Astrocyte of the spinal cord (primary cell): ENCODE results near the gene NUMBL.

Experiments used
- DNase-seq: peaks from one replicate; pipeline ENCODE4 v3.0.0; 2011; ENCODE audit warnings: low read depth, low spot score
- H3K4me3 ChIP-seq: 2 replicates; pipeline ENCODE4 v1.5.1; 2011; ENCODE audit warnings: low read depth, mild to moderate bottlenecking, low read length, moderate library complexity
- CTCF ChIP-seq: IDR thresholded peaks from 2 replicates; pipeline ENCODE4 v1.5.1; 2012; ENCODE audit warnings: low read depth, mild to moderate bottlenecking, low read length, inconsistent platforms
- in situ Hi-C: cut with HindIII; loops from 2 replicates; pipeline ENCODE4 v1.10.0; 2017; ENCODE audit warnings: low sequenced_read_pairs

NUMBL gene

GRCh38 chr19:40719414-40719894 lies 29.0 kb upstream of the NUMBL start:
- TF ChIP-seq CTCF = no peak
- H3K4me3 ChIP-seq = peak overlapping the region; percentile 83
- in situ Hi-C loops = no loop called here
- DNase-seq = no peak

- DNase-seq = peak; percentile 48
- no peak for TF ChIP-seq CTCF
- H3K4me3 ChIP-seq = peak overlapping the region; percentile 83
- in situ Hi-C loops = no loop called here
Measured at GRCh38 chr19:40718774-40719391, 28.4 kb upstream of the NUMBL start.

- in situ Hi-C loops = no loop called here
- DNase-seq = no peak
- no peak for TF ChIP-seq CTCF
- peak overlapping the region; percentile 83 for H3K4me3 ChIP-seq
Measured at GRCh38 chr19:40717880-40718773, 27.7 kb upstream of the NUMBL start.

GRCh38 chr19:40717325-40717879 lies 27.0 kb upstream of the NUMBL start:
- DNase-seq = no peak

GRCh38 chr19:40716482-40717324 lies 26.3 kb upstream of the NUMBL start, which contains the start of the genes COQ8B and ITPKC:
Gene COQ8B (minus strand): TSS chr19:40716886. CDS start chr19:40714632, 2,254 bp downstream.
Gene ITPKC (plus strand): TSS chr19:40717112. CDS start chr19:40717136, 24 bp downstream.
- peak; percentile 99 for DNase-seq
- in situ Hi-C loops = no loop called here
- no peak for TF ChIP-seq CTCF

More at GRCh38 chr19:40717325-40717879, 27.0 kb upstream of the NUMBL start:
- in situ Hi-C loops = no loop called here
- TF ChIP-seq CTCF = no peak
- H3K4me3 ChIP-seq = peak overlapping the region; percentile 83

More at GRCh38 chr19:40716482-40717324, 26.3 kb upstream of the NUMBL start, which contains the start of the genes COQ8B and ITPKC:
- H3K4me3 ChIP-seq = peak within 1 kb of the TSS; percentile 83
